Activated CD8-positive, alpha-beta memory T cell treated with anti-CD3 and anti-CD28 coated beads, Interleukin-2, amount 10 ng/mL, durations not matched to agents 7 days and 5 days (primary cell): ENCODE results near the gene MAP2K1. TPM values are rescaled to one million over a fixed set of nuclear protein-coding genes. Genes with fewer than 3 reads are reported as not detected.

Source experiments
- ATAC-seq: fragments of 150-1000 bp; cut with Tn5 transposase; one replicate; pipeline ENCODE4 v1.10.0; 2021; ENCODE audit warnings: moderate library complexity
- CTCF ChIA-PET: fragments of 350-600 bp; sonication (Branson Sonifier 250); formaldehyde crosslinking; loops from one replicate; lab custom pipeline; 2021; ENCODE audit warnings: antibody characterized with exemption; lab: Charles Lee
- DNase-seq: peaks from one replicate; pipeline ENCODE4 v3.0.0-alpha.2; 2020
- H3K27ac Mint-ChIP-seq: one replicate; pipeline ENCODE4 v1.8.0; 2021; ENCODE audit warnings: mild to moderate bottlenecking, mixed read lengths
- H3K27me3 Mint-ChIP-seq: one replicate; pipeline ENCODE4 v1.8.0; 2021; ENCODE audit warnings: mixed read lengths
- H3K36me3 Mint-ChIP-seq: one replicate; pipeline ENCODE4 v1.8.0; 2021; ENCODE audit warnings: mild to moderate bottlenecking, mixed read lengths
- H3K4me1 Mint-ChIP-seq: one replicate; pipeline ENCODE4 v1.8.0; 2021; ENCODE audit warnings: mixed read lengths
- H3K4me3 Mint-ChIP-seq: one replicate; pipeline ENCODE4 v1.8.0; 2021; ENCODE audit warnings: mild to moderate bottlenecking, moderate library complexity, mixed read lengths
- H3K9me3 Mint-ChIP-seq: one replicate; pipeline ENCODE4 v1.8.0; 2022; ENCODE audit warnings: low read depth, mixed read lengths
- total RNA-seq, 2 experiments: library from RNA; stranded (reverse); gene quantifications; one replicate each; pipeline ENCODE4 v1.2.3, GENCODE V29; 2021

Gene MAP2K1
- total RNA-seq, 2 experiments from 2014 or later = 83.3 to 83.5 TPM

DNA sequence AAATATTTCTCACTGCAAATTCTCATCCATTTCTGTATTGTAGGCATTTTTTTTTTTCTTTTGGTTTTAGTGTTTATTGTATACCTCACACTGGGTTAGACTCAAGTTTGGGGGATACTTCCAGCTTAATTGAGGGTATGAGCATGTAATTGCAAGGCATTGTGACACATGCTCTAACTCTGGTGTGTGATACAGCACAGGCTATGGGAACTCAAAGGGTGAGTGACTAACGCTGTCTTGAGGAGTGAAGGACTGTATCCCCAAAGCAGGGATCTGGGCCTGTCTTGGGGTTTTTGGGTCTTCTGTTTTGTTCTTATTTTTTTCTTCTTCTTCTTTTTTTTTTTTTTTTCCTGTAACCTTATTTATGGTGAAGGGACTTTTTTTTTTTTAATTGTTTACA, 26.9 kb downstream of the MAP2K1 start:
- ATAC-seq (no peak), DNase-seq (no peak)
- Mint-ChIP-seq H3K4me1 (peaks cover 48% of the 10 kb centered on the region), H3K27ac (no peak overlapping the region), H3K27me3 (no peaks in the 10 kb centered on the region), H3K4me3 (no peak overlapping the region), H3K36me3 (peaks cover 55% of the 10 kb centered on the region), H3K9me3 (peaks cover 13% of the 10 kb centered on the region)
- CTCF ChIA-PET = no interaction called here

DNA sequence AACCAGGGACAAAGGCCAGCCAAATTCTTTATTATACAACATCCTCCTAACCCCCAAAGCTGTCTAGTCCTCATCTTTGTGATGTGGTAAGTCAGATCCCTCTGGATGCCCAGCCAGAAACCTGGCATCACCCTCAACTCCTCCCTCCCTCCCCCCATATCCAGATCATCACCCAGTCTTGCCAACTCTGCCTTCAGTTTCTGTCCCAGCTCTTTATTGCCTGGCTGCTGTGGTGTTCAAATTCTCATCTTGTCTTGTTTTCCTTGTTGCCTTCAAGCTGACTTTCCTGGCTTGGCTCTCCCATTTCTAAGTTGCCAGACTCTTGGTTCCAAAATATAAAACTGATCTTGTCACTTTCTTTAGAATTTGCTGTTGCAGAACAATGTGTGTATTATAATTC, 28.6 kb downstream of the MAP2K1 start:
- no peak for ATAC-seq
- Mint-ChIP-seq H3K27ac (no peak overlapping the region), H3K27me3 (no peaks in the 10 kb centered on the region), H3K9me3 (peaks cover 13% of the 10 kb centered on the region), H3K36me3 (peaks cover 45% of the 10 kb centered on the region), H3K4me3 (no peak overlapping the region), H3K4me1 (peaks cover 31% of the 10 kb centered on the region)
- DNase-seq = no peak
- CTCF ChIA-PET = interaction anchor here (0.7 to 1.4 kb wide), 2 partner anchors 12 to 29 kb away, joined by 3 to 4 read pairs; partner anchors contain the start of gene MAP2K1

DNA sequence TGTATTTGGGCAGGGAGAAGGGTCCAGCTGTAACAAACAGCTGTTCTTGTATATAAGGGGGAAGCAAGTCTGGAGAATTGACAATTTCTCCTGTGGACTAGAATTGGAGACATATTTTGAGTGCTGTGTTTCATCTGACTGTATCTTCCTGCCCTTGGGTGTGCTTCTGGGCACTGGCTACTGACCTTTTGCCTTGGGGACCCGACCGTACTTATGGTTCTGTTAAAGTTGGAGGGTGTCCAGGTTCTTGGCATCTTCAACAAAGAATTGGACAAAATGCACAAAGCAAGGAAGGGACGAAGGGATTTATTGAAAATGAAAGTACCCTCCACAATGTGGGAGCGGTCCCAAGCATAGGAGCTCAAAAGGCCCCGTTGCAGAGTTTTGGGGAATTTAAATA, 31.0 kb downstream of the MAP2K1 start:
- no peak overlapping the region for H3K4me3 Mint-ChIP-seq
- no peak overlapping the region for H3K27ac Mint-ChIP-seq
- CTCF ChIA-PET = interaction anchor here (0.9 kb wide), 1 partner anchor 130 kb away, joined by 3 read pairs; no protein-coding TSS in a partner anchor
- ATAC-seq (no peak), DNase-seq (no peak)
- no peaks in the 10 kb centered on the region for H3K27me3 Mint-ChIP-seq
- peaks cover 41% of the 10 kb centered on the region for H3K36me3 Mint-ChIP-seq
- H3K9me3 Mint-ChIP-seq = peaks cover 13% of the 10 kb centered on the region
- H3K4me1 Mint-ChIP-seq = peaks cover 14% of the 10 kb centered on the region

DNA sequence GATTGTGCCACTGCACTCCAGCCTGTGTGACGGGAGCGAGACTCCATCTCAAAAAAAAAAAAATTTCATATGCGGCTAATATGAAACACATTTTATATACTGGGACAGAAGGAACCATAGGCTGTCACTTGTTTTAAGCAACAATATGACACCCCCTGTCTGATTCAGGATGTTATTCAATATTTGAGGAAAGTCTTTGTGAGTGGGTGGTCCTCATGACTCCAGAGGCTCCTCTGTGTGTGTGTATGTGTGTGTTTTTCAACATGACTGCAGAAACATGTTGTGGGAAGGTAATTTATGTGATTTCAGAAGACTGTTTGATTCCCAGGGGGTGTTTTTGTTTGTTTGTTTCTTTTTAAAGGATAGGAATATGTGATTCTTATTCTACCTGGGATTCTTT, 32.8 kb downstream of the MAP2K1 start:
- H3K4me1 Mint-ChIP-seq = peaks cover 14% of the 10 kb centered on the region
- CTCF ChIA-PET = no interaction called here

DNA sequence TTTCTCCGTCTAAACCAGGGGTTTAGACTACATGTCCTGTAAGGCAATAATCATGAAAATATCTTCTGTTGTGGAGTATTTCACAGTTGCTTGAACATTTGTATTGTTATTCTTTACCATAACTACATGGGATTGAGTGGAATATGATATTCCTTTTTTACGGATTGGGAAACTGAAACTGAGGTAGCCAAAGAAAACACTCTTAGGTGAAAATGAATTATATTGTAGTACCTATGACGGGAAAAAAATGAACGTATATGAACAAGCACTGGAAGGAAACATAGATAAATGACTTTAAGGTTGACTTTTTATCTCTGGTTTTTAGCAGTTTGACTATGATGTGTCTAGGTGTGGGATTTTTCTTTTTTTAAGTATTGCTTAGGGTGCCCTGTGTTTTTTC, 35.6 kb downstream of the MAP2K1 start:
- no peak for ATAC-seq
- no peak overlapping the region for H3K27ac Mint-ChIP-seq
- no peaks in the 10 kb centered on the region for H3K27me3 Mint-ChIP-seq
- CTCF ChIA-PET = interaction anchor here (1.6 kb wide), 1 partner anchor 17 kb away, joined by 3 read pairs; no protein-coding TSS in a partner anchor
- DNase-seq = no peak
- no peak overlapping the region for H3K4me3 Mint-ChIP-seq
- H3K9me3 Mint-ChIP-seq = no peaks in the 10 kb centered on the region
- H3K36me3 Mint-ChIP-seq = peaks cover 29% of the 10 kb centered on the region
- H3K4me1 Mint-ChIP-seq = peaks cover 21% of the 10 kb centered on the region

More for the DNA sequence above, 32.8 kb downstream of the MAP2K1 start:
- H3K4me3 Mint-ChIP-seq = no peak overlapping the region
- H3K9me3 Mint-ChIP-seq = peaks cover 5% of the 10 kb centered on the region
- no peak for DNase-seq
- no peak for ATAC-seq
- peaks cover 37% of the 10 kb centered on the region for H3K36me3 Mint-ChIP-seq
- no peaks in the 10 kb centered on the region for H3K27me3 Mint-ChIP-seq
- no peak overlapping the region for H3K27ac Mint-ChIP-seq

DNA sequence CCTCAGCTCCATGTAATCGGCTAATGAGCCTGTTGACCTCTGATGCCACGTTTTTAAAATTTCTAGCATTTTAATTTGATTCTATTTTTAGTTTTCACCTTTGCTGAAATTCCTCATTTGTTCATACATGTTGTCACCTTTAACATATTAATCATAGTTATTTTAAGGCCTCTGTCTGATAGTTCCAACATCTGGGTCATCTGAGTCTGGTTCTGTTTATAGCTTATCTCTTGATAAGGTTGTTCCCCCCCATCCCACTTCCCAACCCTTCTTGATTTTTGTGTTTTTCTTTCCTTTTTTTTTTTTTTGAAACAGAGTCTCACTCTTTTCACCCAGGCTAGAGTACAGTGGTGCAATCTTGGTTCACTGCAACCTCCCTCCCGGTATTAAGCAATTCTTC, 36.4 kb downstream of the MAP2K1 start:
- H3K27ac Mint-ChIP-seq = no peak overlapping the region
- peaks cover 29% of the 10 kb centered on the region for H3K36me3 Mint-ChIP-seq
- DNase-seq (no peak), ATAC-seq (no peak)
- no peaks in the 10 kb centered on the region for H3K27me3 Mint-ChIP-seq
- H3K9me3 Mint-ChIP-seq = no peaks in the 10 kb centered on the region
- CTCF ChIA-PET = interaction anchor here (0.7 to 1.6 kb wide), 3 partner anchors 18 to 148 kb away, joined by 3 to 4 read pairs (median 3); no protein-coding TSS in a partner anchor
- no peak overlapping the region for H3K4me3 Mint-ChIP-seq
- H3K4me1 Mint-ChIP-seq = peaks cover 24% of the 10 kb centered on the region

DNA sequence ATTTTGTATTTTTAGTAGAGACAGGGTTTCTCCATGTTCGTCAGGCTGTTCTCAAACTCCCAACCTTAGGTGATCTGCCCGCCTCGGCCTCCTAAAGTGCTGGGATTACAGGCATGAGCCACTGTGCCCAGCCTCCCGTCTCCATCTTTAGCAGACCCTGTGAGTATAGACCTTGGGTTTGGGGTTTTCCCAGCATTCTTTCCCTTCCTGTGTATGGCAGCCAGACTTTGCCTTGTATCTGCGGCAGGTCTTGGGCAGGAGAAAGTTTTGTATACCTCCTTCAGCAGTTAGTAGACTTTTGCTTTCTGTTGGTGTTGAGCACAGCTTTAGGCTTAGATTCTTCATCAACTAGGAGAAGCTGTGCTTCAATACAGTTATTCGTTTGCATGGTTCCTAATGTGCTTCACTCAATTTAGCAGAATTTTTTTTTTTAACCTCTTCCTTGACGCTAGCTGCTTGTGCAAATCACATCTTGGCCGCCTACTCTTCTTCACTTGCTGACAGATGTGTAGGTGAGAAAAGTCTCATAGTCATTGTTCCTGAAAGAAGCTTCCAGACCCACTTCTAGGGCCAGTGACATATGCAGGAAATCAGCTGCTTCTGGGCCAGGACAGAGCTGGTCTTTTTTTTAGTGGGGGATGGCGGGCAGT, 38.4 kb downstream of the MAP2K1 start:
- H3K9me3 Mint-ChIP-seq = no peaks in the 10 kb centered on the region
- no peak overlapping the region for H3K27ac Mint-ChIP-seq
- CTCF ChIA-PET = interaction anchor here (0.6 to 1.4 kb wide), 2 partner anchors 23 to 427 kb away, joined by 3 to 5 read pairs; no protein-coding TSS in a partner anchor
- H3K4me1 Mint-ChIP-seq = peaks cover 27% of the 10 kb centered on the region
- H3K4me3 Mint-ChIP-seq = no peak overlapping the region
- DNase-seq (no peak), ATAC-seq (no peak)
- H3K36me3 Mint-ChIP-seq = peaks cover 29% of the 10 kb centered on the region
- H3K27me3 Mint-ChIP-seq = no peaks in the 10 kb centered on the region

DNA sequence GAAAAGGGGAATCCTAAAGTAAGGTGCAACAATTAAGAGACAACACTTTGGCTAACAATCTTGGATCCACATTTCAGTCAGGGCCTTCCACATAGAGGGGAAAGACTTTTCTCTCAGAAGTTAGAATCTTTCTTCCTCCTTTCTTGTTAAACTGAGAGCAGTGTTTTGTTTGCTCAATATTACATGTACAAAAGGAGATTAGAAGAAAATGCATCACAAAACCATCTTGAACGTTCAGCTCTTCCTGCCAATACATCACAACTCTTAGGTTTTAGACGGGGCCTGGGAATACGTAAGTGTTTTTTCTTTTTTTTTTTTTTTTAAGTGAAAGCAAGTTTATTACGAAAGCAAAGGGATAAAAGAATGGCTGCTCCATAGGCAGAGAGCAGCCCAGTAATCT, 39.1 kb downstream of the MAP2K1 start:
- no peak for ATAC-seq
- CTCF ChIA-PET = no interaction called here
- Mint-ChIP-seq H3K9me3 (no peaks in the 10 kb centered on the region), H3K4me1 (peaks cover 28% of the 10 kb centered on the region), H3K27me3 (no peaks in the 10 kb centered on the region), H3K4me3 (no peak overlapping the region), H3K27ac (no peak overlapping the region), H3K36me3 (peaks cover 30% of the 10 kb centered on the region)
- no peak for DNase-seq

DNA sequence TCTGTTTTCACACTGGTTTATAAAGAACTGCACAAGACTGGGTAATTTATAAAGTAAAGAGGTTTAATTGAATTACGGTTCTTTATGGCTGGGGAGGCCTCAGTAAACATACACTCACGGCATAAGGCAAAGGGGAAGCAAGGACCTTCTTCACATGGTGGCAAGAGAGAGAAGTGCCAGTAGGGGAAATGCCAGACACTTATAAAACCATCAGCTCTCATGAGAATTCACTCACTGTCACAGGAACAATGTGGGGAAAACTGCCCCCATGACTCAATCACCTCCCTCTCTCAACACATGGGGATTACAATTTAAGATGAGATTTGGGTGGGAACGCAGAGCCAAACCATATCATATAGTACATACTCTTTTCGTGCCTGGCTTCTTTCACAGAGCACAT, 42.4 kb downstream of the MAP2K1 start:
- no peak for DNase-seq
- H3K36me3 Mint-ChIP-seq = peaks cover 19% of the 10 kb centered on the region
- CTCF ChIA-PET = no interaction called here
- no peak overlapping the region for H3K4me3 Mint-ChIP-seq
- no peak for ATAC-seq
- H3K4me1 Mint-ChIP-seq = peaks cover 38% of the 10 kb centered on the region
- no peak overlapping the region for H3K27ac Mint-ChIP-seq
- H3K27me3 Mint-ChIP-seq = no peaks in the 10 kb centered on the region
- no peaks in the 10 kb centered on the region for H3K9me3 Mint-ChIP-seq

DNA sequence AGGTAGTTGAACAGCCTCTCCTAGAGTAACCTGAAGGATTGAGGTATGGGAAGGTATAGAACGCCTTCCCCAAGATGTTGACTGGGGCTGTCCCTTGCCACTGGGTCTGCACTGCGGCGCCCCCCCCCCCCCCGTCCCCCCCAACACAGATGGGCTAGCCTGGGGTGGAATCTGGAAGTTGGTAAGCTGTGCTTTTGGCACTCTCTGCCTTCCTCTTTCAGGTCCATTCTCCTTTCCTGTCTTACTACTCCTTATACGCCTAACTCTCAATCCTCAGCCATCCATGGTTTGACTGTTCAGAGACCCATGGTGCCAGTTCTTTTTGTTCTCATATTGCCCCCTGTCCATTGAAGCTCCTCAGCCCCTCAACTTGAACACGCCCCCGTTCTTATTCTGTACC, 42.8 kb downstream of the MAP2K1 start:
- Mint-ChIP-seq H3K27me3 (no peaks in the 10 kb centered on the region), H3K4me1 (peaks cover 36% of the 10 kb centered on the region), H3K36me3 (peaks cover 15% of the 10 kb centered on the region), H3K4me3 (no peak overlapping the region), H3K9me3 (no peaks in the 10 kb centered on the region), H3K27ac (no peak overlapping the region)
- no peak for ATAC-seq
- DNase-seq = no peak
- CTCF ChIA-PET = no interaction called here

DNA sequence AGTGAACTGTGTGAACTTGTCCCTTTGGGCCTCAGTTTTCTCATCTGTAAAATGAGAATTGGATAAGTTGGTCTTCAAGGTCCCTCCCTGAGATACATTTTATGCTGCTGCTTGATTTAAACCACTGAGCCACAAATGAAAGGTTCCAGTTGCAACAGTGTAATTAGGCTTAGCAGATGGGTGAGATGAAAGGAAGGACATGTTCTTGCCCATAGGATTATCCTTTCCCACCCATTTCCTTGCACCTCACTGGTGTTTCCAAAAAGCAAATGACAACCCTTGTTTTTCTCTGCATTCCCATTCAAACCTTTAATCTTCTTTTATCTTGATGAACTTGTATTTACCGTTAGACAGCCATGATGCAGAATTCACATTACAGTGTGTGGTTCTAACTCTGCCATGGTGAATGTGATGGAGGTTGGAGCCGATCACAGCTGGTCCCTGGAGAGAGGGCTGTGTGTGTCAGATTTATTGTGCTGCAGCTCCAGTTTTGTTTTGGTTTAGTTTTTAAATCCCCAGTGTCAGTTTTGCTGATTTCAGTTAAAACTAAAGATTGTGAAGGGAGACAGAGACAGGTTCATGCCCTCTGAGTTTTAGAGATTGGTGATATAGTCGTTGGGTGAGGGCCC, 44.0 kb downstream of the MAP2K1 start:
- ATAC-seq (no peak), DNase-seq (no peak)
- CTCF ChIA-PET = no interaction called here
- H3K9me3 Mint-ChIP-seq = no peaks in the 10 kb centered on the region
- peaks cover 13% of the 10 kb centered on the region for H3K36me3 Mint-ChIP-seq
- H3K27me3 Mint-ChIP-seq = no peaks in the 10 kb centered on the region
- H3K4me1 Mint-ChIP-seq = peaks cover 27% of the 10 kb centered on the region
- H3K4me3 Mint-ChIP-seq = no peak overlapping the region
- no peak overlapping the region for H3K27ac Mint-ChIP-seq

DNA sequence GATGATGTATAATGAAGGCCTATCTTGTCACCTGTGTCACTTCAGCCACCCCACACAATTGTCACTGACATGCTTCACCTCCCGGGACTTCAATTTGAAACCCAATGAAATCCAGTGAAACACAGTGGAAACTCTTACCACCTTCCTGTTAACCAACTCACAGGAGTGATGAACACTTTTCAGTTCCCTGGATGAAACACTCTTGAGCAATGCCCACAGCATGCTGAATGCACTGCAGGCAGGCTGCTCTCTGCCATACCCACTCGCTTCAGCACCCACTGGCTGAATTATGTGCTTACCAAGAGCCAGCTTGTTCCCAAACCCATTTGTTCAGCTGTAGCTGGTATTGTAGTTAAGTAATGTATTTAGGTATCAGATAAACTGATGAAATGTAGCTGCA, 47.0 kb downstream of the MAP2K1 start:
- Mint-ChIP-seq H3K27ac (no peak overlapping the region), H3K36me3 (peaks cover 31% of the 10 kb centered on the region), H3K4me1 (peaks cover 17% of the 10 kb centered on the region), H3K4me3 (no peak overlapping the region), H3K9me3 (no peaks in the 10 kb centered on the region), H3K27me3 (no peaks in the 10 kb centered on the region)
- CTCF ChIA-PET = no interaction called here
- DNase-seq = no peak
- no peak for ATAC-seq

DNA sequence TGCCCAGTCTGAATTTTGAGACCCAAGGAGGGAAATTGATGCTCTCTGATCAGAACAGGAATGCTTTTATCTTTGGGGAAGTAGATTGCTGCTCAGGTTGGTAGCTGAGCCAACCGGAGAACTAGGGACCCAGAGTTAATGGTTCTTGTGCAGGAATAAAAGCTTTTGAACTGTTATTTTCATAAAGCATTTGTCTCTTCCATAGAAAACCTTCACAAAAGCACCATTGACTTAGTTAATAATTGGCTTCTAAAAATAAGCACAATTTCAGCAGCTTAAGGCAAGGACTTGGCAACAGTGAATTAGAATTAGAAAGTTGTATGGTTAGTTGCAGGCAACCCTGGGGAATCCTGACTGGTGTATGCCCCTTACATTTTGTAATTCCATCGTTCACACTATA, 53.8 kb downstream of the MAP2K1 start:
- Mint-ChIP-seq H3K36me3 (peaks cover 51% of the 10 kb centered on the region), H3K4me3 (no peak overlapping the region), H3K9me3 (no peaks in the 10 kb centered on the region), H3K27ac (no peak overlapping the region), H3K27me3 (no peaks in the 10 kb centered on the region), H3K4me1 (no peaks in the 10 kb centered on the region)
- ATAC-seq (no peak), DNase-seq (no peak)
- CTCF ChIA-PET = no interaction called here

DNA sequence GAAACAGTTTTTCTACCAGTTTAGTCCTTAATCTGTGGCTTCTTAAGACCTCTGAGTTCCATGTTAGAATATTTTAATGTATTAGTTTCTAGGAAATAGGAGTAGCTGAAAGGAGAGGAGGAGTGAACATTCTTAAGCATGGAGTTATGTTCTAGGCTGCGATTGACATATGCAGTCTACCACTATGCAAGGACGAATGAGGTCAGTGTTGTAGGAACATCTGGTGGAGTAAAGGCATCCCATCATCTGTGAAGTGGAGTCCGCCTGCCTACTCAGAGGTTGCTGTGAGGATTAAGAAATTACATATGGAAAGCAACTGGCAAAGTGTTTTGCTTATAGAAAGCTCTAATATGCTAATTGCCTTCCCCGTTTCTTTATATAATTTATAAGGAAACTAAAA, 65.7 kb downstream of the MAP2K1 start:
- CTCF ChIA-PET = interaction anchor here (1.5 kb wide), 1 partner anchor 46 kb away, joined by 5 read pairs; the partner anchor contains the start of gene SNAPC5
- peaks cover 24% of the 10 kb centered on the region for H3K36me3 Mint-ChIP-seq

More for the DNA sequence above, 65.7 kb downstream of the MAP2K1 start:
- no peaks in the 10 kb centered on the region for H3K9me3 Mint-ChIP-seq
- no peak overlapping the region for H3K4me3 Mint-ChIP-seq
- peaks cover 11% of the 10 kb centered on the region for H3K4me1 Mint-ChIP-seq
- DNase-seq = no peak
- no peaks in the 10 kb centered on the region for H3K27me3 Mint-ChIP-seq
- no peak overlapping the region for H3K27ac Mint-ChIP-seq
- ATAC-seq = no peak
